ENCODE results near the gene TSPEAR. TPM values are rescaled to one million over a fixed set of nuclear protein-coding genes. Genes with fewer than 3 reads are reported as not detected.

Gene TSPEAR
- total RNA-seq, 1 experiment from 2014 or later = 2.1 TPM

DNA sequence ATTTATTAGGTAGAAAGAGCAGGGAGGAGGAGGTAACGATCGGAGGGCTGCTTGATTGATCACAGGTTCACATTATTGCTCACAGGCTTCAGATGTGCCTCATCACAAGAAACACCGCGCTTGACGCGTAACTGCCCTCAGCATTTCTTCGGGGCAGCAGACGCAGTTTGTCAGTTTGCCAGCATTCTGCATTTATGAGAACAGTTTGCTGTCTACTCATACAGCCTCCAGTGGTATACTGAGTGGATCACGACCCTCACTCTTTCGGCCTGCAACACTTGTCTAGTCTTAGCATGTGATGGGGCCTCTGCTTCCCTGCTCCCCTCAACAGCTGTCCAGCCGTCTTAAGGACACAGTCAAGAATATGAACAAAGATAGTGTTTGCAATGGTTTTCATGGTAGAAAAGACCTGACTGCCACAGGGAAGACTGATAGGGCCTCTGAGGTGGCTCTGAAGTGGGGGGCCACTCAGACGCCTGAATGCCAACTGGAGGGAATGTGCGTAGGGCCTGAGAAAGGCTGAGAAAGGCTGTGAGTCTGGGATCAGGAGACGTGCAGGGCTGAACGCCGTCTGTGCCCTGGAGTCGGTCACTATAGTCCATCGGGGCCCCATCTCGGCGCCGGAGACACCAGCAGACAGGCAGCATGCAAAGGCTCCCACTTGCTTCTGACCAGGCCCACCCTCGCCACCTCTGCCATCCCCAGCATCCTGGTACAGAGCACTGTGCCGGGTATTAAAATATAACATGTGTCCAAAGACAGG is 45.2 kb upstream of the TSPEAR start (continued):
- TF ChIP-seq, protein P1, sequence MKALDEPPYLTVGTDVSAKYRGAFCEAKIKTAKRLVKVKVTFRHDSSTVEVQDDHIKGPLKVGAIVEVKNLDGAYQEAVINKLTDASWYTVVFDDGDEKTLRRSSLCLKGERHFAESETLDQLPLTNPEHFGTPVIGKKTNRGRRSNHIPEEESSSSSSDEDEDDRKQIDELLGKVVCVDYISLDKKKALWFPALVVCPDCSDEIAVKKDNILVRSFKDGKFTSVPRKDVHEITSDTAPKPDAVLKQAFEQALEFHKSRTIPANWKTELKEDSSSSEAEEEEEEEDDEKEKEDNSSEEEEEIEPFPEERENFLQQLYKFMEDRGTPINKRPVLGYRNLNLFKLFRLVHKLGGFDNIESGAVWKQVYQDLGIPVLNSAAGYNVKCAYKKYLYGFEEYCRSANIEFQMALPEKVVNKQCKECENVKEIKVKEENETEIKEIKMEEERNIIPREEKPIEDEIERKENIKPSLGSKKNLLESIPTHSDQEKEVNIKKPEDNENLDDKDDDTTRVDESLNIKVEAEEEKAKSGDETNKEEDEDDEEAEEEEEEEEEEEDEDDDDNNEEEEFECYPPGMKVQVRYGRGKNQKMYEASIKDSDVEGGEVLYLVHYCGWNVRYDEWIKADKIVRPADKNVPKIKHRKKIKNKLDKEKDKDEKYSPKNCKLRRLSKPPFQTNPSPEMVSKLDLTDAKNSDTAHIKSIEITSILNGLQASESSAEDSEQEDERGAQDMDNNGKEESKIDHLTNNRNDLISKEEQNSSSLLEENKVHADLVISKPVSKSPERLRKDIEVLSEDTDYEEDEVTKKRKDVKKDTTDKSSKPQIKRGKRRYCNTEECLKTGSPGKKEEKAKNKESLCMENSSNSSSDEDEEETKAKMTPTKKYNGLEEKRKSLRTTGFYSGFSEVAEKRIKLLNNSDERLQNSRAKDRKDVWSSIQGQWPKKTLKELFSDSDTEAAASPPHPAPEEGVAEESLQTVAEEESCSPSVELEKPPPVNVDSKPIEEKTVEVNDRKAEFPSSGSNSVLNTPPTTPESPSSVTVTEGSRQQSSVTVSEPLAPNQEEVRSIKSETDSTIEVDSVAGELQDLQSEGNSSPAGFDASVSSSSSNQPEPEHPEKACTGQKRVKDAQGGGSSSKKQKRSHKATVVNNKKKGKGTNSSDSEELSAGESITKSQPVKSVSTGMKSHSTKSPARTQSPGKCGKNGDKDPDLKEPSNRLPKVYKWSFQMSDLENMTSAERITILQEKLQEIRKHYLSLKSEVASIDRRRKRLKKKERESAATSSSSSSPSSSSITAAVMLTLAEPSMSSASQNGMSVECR (CRISPR knock-in tag; IDR thresholded peaks at IDR 0.05; ENCODE audit: borderline replicate concordance) = no peak
- TF ChIP-seq, protein P2, sequence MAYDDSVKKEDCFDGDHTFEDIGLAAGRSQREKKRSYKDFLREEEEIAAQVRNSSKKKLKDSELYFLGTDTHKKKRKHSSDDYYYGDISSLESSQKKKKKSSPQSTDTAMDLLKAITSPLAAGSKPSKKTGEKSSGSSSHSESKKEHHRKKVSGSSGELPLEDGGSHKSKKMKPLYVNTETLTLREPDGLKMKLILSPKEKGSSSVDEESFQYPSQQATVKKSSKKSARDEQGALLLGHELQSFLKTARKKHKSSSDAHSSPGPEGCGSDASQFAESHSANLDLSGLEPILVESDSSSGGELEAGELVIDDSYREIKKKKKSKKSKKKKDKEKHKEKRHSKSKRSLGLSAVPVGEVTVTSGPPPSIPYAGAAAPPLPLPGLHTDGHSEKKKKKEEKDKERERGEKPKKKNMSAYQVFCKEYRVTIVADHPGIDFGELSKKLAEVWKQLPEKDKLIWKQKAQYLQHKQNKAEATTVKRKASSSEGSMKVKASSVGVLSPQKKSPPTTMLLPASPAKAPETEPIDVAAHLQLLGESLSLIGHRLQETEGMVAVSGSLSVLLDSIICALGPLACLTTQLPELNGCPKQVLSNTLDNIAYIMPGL (CRISPR knock-in tag; IDR thresholded peaks at IDR 0.05) = no peak
- TF ChIP-seq, protein P3, sequence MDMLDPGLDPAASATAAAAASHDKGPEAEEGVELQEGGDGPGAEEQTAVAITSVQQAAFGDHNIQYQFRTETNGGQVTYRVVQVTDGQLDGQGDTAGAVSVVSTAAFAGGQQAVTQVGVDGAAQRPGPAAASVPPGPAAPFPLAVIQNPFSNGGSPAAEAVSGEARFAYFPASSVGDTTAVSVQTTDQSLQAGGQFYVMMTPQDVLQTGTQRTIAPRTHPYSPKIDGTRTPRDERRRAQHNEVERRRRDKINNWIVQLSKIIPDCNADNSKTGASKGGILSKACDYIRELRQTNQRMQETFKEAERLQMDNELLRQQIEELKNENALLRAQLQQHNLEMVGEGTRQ (CRISPR knock-in tag; IDR thresholded peaks at IDR 0.05) = no peak
- TF ChIP-seq EMX1 (CRISPR knock-in tag; IDR thresholded peaks at IDR 0.05) = no peak
- TF ChIP-seq, protein P4, sequence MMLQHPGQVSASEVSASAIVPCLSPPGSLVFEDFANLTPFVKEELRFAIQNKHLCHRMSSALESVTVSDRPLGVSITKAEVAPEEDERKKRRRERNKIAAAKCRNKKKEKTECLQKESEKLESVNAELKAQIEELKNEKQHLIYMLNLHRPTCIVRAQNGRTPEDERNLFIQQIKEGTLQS (CRISPR knock-in tag; conservative IDR thresholded peaks at IDR 0.05) = no peak

DNA sequence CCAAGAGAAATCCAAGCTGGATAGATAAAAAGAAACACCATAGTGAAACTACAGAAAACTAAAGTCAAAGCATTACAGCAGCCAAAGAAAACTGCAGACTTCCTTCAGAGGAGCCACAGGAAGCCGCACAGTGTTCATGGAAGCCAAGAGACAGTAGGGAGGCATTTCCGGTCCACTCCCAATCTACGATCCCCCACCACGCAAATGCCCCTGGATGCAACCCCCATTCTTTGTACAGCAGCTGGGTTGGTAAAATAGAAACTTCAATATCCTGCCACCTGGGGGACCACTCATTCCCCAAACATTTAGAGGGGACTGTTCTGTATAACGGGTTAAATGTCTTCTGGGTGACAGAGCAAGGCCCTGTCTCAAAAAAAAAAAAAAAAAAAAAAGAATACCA is 43.9 kb upstream of the TSPEAR start:
- POLR2A ChIA-PET = no interaction called here
- CTCF ChIA-PET = interaction anchor here (0.6 kb wide), 2 partner anchors 108 to 125 kb away, joined by 3 read pairs; no protein-coding TSS in a partner anchor
- ATAC-seq = no peak
- TF ChIP-seq, protein P5, sequence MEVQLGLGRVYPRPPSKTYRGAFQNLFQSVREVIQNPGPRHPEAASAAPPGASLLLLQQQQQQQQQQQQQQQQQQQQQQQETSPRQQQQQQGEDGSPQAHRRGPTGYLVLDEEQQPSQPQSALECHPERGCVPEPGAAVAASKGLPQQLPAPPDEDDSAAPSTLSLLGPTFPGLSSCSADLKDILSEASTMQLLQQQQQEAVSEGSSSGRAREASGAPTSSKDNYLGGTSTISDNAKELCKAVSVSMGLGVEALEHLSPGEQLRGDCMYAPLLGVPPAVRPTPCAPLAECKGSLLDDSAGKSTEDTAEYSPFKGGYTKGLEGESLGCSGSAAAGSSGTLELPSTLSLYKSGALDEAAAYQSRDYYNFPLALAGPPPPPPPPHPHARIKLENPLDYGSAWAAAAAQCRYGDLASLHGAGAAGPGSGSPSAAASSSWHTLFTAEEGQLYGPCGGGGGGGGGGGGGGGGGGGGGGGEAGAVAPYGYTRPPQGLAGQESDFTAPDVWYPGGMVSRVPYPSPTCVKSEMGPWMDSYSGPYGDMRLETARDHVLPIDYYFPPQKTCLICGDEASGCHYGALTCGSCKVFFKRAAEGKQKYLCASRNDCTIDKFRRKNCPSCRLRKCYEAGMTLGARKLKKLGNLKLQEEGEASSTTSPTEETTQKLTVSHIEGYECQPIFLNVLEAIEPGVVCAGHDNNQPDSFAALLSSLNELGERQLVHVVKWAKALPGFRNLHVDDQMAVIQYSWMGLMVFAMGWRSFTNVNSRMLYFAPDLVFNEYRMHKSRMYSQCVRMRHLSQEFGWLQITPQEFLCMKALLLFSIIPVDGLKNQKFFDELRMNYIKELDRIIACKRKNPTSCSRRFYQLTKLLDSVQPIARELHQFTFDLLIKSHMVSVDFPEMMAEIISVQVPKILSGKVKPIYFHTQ (CRISPR knock-in tag; IDR thresholded peaks at IDR 0.05) = no peak
- no peak for TF ChIP-seq SMAD3 (CRISPR knock-in tag; IDR thresholded peaks at IDR 0.05; ENCODE audit: borderline replicate concordance)
- TF ChIP-seq ELF4 (CRISPR knock-in tag; IDR thresholded peaks at IDR 0.05; ENCODE audit: low read depth) = no peak
- TF ChIP-seq GRHL2 (CRISPR knock-in tag; IDR thresholded peaks at IDR 0.05; ENCODE audit: insufficient replicate concordance, severe bottlenecking) = no peak
- TF ChIP-seq, protein P3 (CRISPR knock-in tag; IDR thresholded peaks at IDR 0.05) = no peak
- TF ChIP-seq, protein P6, sequence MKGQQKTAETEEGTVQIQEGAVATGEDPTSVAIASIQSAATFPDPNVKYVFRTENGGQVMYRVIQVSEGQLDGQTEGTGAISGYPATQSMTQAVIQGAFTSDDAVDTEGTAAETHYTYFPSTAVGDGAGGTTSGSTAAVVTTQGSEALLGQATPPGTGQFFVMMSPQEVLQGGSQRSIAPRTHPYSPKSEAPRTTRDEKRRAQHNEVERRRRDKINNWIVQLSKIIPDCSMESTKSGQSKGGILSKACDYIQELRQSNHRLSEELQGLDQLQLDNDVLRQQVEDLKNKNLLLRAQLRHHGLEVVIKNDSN (CRISPR knock-in tag; IDR thresholded peaks at IDR 0.05) = no peak
- TF ChIP-seq, protein P7, sequence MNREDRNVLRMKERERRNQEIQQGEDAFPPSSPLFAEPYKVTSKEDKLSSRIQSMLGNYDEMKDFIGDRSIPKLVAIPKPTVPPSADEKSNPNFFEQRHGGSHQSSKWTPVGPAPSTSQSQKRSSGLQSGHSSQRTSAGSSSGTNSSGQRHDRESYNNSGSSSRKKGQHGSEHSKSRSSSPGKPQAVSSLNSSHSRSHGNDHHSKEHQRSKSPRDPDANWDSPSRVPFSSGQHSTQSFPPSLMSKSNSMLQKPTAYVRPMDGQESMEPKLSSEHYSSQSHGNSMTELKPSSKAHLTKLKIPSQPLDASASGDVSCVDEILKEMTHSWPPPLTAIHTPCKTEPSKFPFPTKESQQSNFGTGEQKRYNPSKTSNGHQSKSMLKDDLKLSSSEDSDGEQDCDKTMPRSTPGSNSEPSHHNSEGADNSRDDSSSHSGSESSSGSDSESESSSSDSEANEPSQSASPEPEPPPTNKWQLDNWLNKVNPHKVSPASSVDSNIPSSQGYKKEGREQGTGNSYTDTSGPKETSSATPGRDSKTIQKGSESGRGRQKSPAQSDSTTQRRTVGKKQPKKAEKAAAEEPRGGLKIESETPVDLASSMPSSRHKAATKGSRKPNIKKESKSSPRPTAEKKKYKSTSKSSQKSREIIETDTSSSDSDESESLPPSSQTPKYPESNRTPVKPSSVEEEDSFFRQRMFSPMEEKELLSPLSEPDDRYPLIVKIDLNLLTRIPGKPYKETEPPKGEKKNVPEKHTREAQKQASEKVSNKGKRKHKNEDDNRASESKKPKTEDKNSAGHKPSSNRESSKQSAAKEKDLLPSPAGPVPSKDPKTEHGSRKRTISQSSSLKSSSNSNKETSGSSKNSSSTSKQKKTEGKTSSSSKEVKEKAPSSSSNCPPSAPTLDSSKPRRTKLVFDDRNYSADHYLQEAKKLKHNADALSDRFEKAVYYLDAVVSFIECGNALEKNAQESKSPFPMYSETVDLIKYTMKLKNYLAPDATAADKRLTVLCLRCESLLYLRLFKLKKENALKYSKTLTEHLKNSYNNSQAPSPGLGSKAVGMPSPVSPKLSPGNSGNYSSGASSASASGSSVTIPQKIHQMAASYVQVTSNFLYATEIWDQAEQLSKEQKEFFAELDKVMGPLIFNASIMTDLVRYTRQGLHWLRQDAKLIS (CRISPR knock-in tag; IDR thresholded peaks at IDR 0.05; ENCODE audit: borderline replicate concordance) = no peak
- no peak for TF ChIP-seq EMX1 (CRISPR knock-in tag; IDR thresholded peaks at IDR 0.05)
- TF ChIP-seq PRRX2 (CRISPR knock-in tag; IDR thresholded peaks at IDR 0.05) = no peak
- TF ChIP-seq MXD4 (CRISPR knock-in tag; IDR thresholded peaks at IDR 0.05; ENCODE audit: borderline replicate concordance) = no peak
- TF ChIP-seq CREM (CRISPR knock-in tag; IDR thresholded peaks at IDR 0.05) = no peak

More for the DNA sequence above, 43.9 kb upstream of the TSPEAR start:
- no peak for DNase-seq (ENCODE audit: low spot score)
- peaks cover 38% of the 10 kb centered on the region for H3K4me1 Mint-ChIP-seq
- no peak overlapping the region for H3K4me3 Mint-ChIP-seq
- peaks cover 18% of the 10 kb centered on the region for H3K9me3 Mint-ChIP-seq
- peaks cover 30% of the 10 kb centered on the region for H3K36me3 Mint-ChIP-seq
- H3K27ac Mint-ChIP-seq = no peak overlapping the region
- H3K27me3 Mint-ChIP-seq (ENCODE audit: low read depth) = peaks cover 31% of the 10 kb centered on the region
